ENCODE data around the gene AGAP3.

The AGAP3 gene

GRCh38 chr7:151116603-151117440, 30.5 kb downstream of the AGAP3 start:
- DNase-seq (ENCODE audit: insufficient read length) (no peak), FAIRE-seq (no peak)
- no peak for TF ChIP-seq POLR2AphosphoS5 (IDR thresholded peaks at IDR 0.05; ENCODE audit: low read depth, low read length)
- TF ChIP-seq POLR2A (IDR thresholded peaks at IDR 0.05; ENCODE audit: low read depth, low read length) = no peak
- TF ChIP-seq TAF1 (IDR thresholded peaks at IDR 0.05; ENCODE audit: borderline replicate concordance, low read depth, low read length) = no peak

- no peak for FAIRE-seq
- no peak for DNase-seq (ENCODE audit: insufficient read length)
These were observed 31.3 kb downstream of the AGAP3 start for GRCh38 chr7:151117565-151117964.

GRCh38 chr7:151118108-151119054, 32.1 kb downstream of the AGAP3 start:
- no peak for TF ChIP-seq TAF1 (IDR thresholded peaks at IDR 0.05; ENCODE audit: borderline replicate concordance, low read depth, low read length)
- no peak for TF ChIP-seq POLR2AphosphoS5 (IDR thresholded peaks at IDR 0.05; ENCODE audit: low read depth, low read length)
- no peak for TF ChIP-seq POLR2A (IDR thresholded peaks at IDR 0.05; ENCODE audit: low read depth, low read length)
- FAIRE-seq (no peak), DNase-seq (ENCODE audit: insufficient read length) (no peak)

More at GRCh38 chr7:151117565-151117964, 31.3 kb downstream of the AGAP3 start:
- no peak for TF ChIP-seq POLR2A (IDR thresholded peaks at IDR 0.05; ENCODE audit: low read depth, low read length)
- no peak for TF ChIP-seq POLR2AphosphoS5 (IDR thresholded peaks at IDR 0.05; ENCODE audit: low read depth, low read length)
- no peak for TF ChIP-seq TAF1 (IDR thresholded peaks at IDR 0.05; ENCODE audit: borderline replicate concordance, low read depth, low read length)

GRCh38 chr7:151119055-151119415, 32.8 kb downstream of the AGAP3 start:
- no peak for TF ChIP-seq TAF1 (IDR thresholded peaks at IDR 0.05; ENCODE audit: borderline replicate concordance, low read depth, low read length)
- no peak for TF ChIP-seq POLR2AphosphoS5 (IDR thresholded peaks at IDR 0.05; ENCODE audit: low read depth, low read length)
- TF ChIP-seq POLR2A (IDR thresholded peaks at IDR 0.05; ENCODE audit: low read depth, low read length) = no peak
- no peak for FAIRE-seq
- DNase-seq (ENCODE audit: insufficient read length) = no peak

- FAIRE-seq (no peak), DNase-seq (ENCODE audit: insufficient read length) (no peak)
- TF ChIP-seq TAF1 (IDR thresholded peaks at IDR 0.05; ENCODE audit: borderline replicate concordance, low read depth, low read length) (no peak), POLR2AphosphoS5 (IDR thresholded peaks at IDR 0.05; ENCODE audit: low read depth, low read length) (no peak), POLR2A (IDR thresholded peaks at IDR 0.05; ENCODE audit: low read depth, low read length) (no peak)
These were observed 33.6 kb downstream of the AGAP3 start for GRCh38 chr7:151119902-151120301.

GRCh38 chr7:151120896-151121295, 34.6 kb downstream of the AGAP3 start:
- FAIRE-seq = no peak
- TF ChIP-seq POLR2AphosphoS5 (IDR thresholded peaks at IDR 0.05; ENCODE audit: low read depth, low read length) = no peak
- TF ChIP-seq TAF1 (IDR thresholded peaks at IDR 0.05; ENCODE audit: borderline replicate concordance, low read depth, low read length) = no peak
- TF ChIP-seq POLR2A (IDR thresholded peaks at IDR 0.05; ENCODE audit: low read depth, low read length) = no peak
- DNase-seq (ENCODE audit: insufficient read length) = no peak

GRCh38 chr7:151121380-151122170, 35.3 kb downstream of the AGAP3 start:
- TF ChIP-seq TAF1 (IDR thresholded peaks at IDR 0.05; ENCODE audit: borderline replicate concordance, low read depth, low read length) (no peak), POLR2A (IDR thresholded peaks at IDR 0.05; ENCODE audit: low read depth, low read length) (no peak), POLR2AphosphoS5 (IDR thresholded peaks at IDR 0.05; ENCODE audit: low read depth, low read length) (no peak)
- DNase-seq (ENCODE audit: insufficient read length) = no peak
- FAIRE-seq = no peak

- DNase-seq (ENCODE audit: insufficient read length) (no peak), FAIRE-seq (no peak)
- no peak for TF ChIP-seq TAF1 (IDR thresholded peaks at IDR 0.05; ENCODE audit: borderline replicate concordance, low read depth, low read length)
- TF ChIP-seq POLR2A (IDR thresholded peaks at IDR 0.05; ENCODE audit: low read depth, low read length) = no peak
- TF ChIP-seq POLR2AphosphoS5 (IDR thresholded peaks at IDR 0.05; ENCODE audit: low read depth, low read length) = no peak
These were observed 36.0 kb downstream of the AGAP3 start for GRCh38 chr7:151122276-151122675.

- TF ChIP-seq POLR2AphosphoS5 (IDR thresholded peaks at IDR 0.05; ENCODE audit: low read depth, low read length) = no peak
- no peak for TF ChIP-seq POLR2A (IDR thresholded peaks at IDR 0.05; ENCODE audit: low read depth, low read length)
- no peak for TF ChIP-seq TAF1 (IDR thresholded peaks at IDR 0.05; ENCODE audit: borderline replicate concordance, low read depth, low read length)
- DNase-seq (ENCODE audit: insufficient read length) = no peak
- no peak for FAIRE-seq
These were observed 36.5 kb downstream of the AGAP3 start for GRCh38 chr7:151122796-151123157.

- no peak for DNase-seq (ENCODE audit: insufficient read length)
- no peak for TF ChIP-seq TAF1 (IDR thresholded peaks at IDR 0.05; ENCODE audit: borderline replicate concordance, low read depth, low read length)
- TF ChIP-seq POLR2AphosphoS5 (IDR thresholded peaks at IDR 0.05; ENCODE audit: low read depth, low read length) = no peak
- TF ChIP-seq POLR2A (IDR thresholded peaks at IDR 0.05; ENCODE audit: low read depth, low read length) = no peak
- FAIRE-seq = no peak
These were observed 37.0 kb downstream of the AGAP3 start for GRCh38 chr7:151123158-151123821.

Data from GM12892 (cell line).